ENCODE measurements around the gene IFI6. TPM values are rescaled to one million over a fixed set of nuclear protein-coding genes. Genes with fewer than 3 reads are reported as not detected.

Gene IFI6
- total and polyA plus RNA-seq, 2 of the 8 experiments (the other 6 are each of a cell fraction or from before 2014, with no cell fraction given) = 6.1 to 13.2 TPM

GRCh38 chr1:27647328-27647727 lies 24.7 kb downstream of the IFI6 start:
- POLR2A ChIA-PET (ENCODE audit: partially characterized antibody) = interaction anchor here (0.9 kb wide), 1 partner anchor 29 kb away, joined by 3 read pairs; no protein-coding TSS in a partner anchor
- H3K79me2 ChIP-seq (ENCODE audit: control insufficient read depth in 1 of 2, insufficient read depth in 2 of 2, low read length in 2 of 2) = no peaks in the 10 kb centered on the region
- no peak overlapping the region for H3K18ac ChIP-seq (ENCODE audit: extremely low read depth, low read length)
- no peaks in the 10 kb centered on the region for H4K20me1 ChIP-seq (replicated peaks in 1 of 2; ENCODE audit: control insufficient read depth in 1 of 2, insufficient read depth in 2 of 2, low read length in 2 of 2)
- H3K56ac ChIP-seq (replicated peaks; ENCODE audit: insufficient read length, low read depth, low read length) = no peak overlapping the region
- no peak overlapping the region for H3K9ac ChIP-seq (replicated peaks in 1 of 4; ENCODE audit: extremely low read depth in 1 of 4, low read depth in 3 of 4, low read length in 3 of 4)
- H3K27ac ChIP-seq (ENCODE audit: low read depth, low read length) = no peak overlapping the region
- no peaks in the 10 kb centered on the region for H3K27me3 ChIP-seq (replicated peaks in 1 of 4; ENCODE audit: control insufficient read depth in 3 of 4, extremely low read depth in 1 of 4, insufficient read depth in 3 of 4, low read length in 3 of 4)
- FAIRE-seq = no peak
- no peak overlapping the region for H4K91ac ChIP-seq (replicated peaks; ENCODE audit: insufficient read length, low read length)
- H2BK5ac ChIP-seq (ENCODE audit: low read depth, low read length) = no peak overlapping the region
- no peak overlapping the region for H3K14ac ChIP-seq (ENCODE audit: insufficient read length)
- no peaks in the 10 kb centered on the region for H3K79me1 ChIP-seq (ENCODE audit: low read depth, low read length)
- no peak overlapping the region for H3K4me3 ChIP-seq (ENCODE audit: extremely low read depth in 1 of 4, insufficient read depth in 2 of 4, low read depth in 3 of 4, low read length in 4 of 4)
- no peak overlapping the region for H4K5ac ChIP-seq (ENCODE audit: insufficient read length, low read depth, low read length)
- H2BK15ac ChIP-seq (ENCODE audit: low read length) = no peak overlapping the region
- no peak overlapping the region for H3K23ac ChIP-seq (ENCODE audit: insufficient read length)
- no peaks in the 10 kb centered on the region for H3K36me3 ChIP-seq (ENCODE audit: control insufficient read depth in 2 of 4, insufficient read depth in 4 of 4, low read length in 3 of 4)
- CTCF ChIA-PET (ENCODE audit: partially characterized antibody) = interaction anchor here (0.6 to 6.2 kb wide), 11 partner anchors 8 to 657 kb away, joined by 3 to 47 read pairs (median 4); partner anchors contain the start of gene AHDC1
- WGBS, 2 experiments (ENCODE audit: extremely low coverage in 1 of 2, insufficient coverage in 1 of 2, insufficient read length in 1 of 2, insufficient replicate concordance in 2 of 2, low coverage in 1 of 2, low lambda C conversion rate in 2 of 2, missing lambda C conversion rate in 1 of 2) = 94% methylated on average over 5 of the region's 5 CpGs; no CpG with 5 or more reads in 1 of the 2 experiments
- H2BK120ac ChIP-seq (replicated peaks; ENCODE audit: low read depth, low read length) = no peak overlapping the region
- H2AFZ ChIP-seq (ENCODE audit: low read length) = no peak overlapping the region
- H2BK20ac ChIP-seq (ENCODE audit: low read length) = no peak overlapping the region
- H3K9me3 ChIP-seq (ENCODE audit: insufficient read depth in 2 of 2, low read depth in 1 of 2, low read length in 1 of 2) = no peaks in the 10 kb centered on the region
- H3K23me2 ChIP-seq (ENCODE audit: low read depth, low read length) = no peaks in the 10 kb centered on the region
- peaks cover 8 to 13% (median 9%) of the 10 kb centered on the region in 4 experiments for H3K4me1 ChIP-seq (replicated peaks in 1 of 4; ENCODE audit: control insufficient read depth in 3 of 4, insufficient read depth in 4 of 4, low read length in 3 of 4)
- TF ChIP-seq JUND (IDR thresholded peaks at IDR 0.05; ENCODE audit: low read length) = no peak
- no peak for TF ChIP-seq JUN (IDR thresholded peaks at IDR 0.05; ENCODE audit: low read depth, low read length)
- TF ChIP-seq CTBP2 (IDR thresholded peaks at IDR 0.05; ENCODE audit: borderline replicate concordance, insufficient read depth, insufficient read length, low read length) = no peak
- TF ChIP-seq TEAD4 (IDR thresholded peaks at IDR 0.05; ENCODE audit: low read depth, low read length) = no peak
- TF ChIP-seq TBP (IDR thresholded peaks at IDR 0.05; ENCODE audit: low read depth, low read length) = no peak
- TF ChIP-seq KDM1A (IDR thresholded peaks at IDR 0.05; ENCODE audit: borderline replicate concordance, low read length) = 0 out of 2 replicates have a peak, but pooled peaks have one; percentile 32
- TF ChIP-seq GTF2F1 (IDR thresholded peaks at IDR 0.05; ENCODE audit: borderline replicate concordance, low read depth, low read length) = no peak
- H3K4ac ChIP-seq (replicated peaks; ENCODE audit: insufficient read length, low read depth, low read length) = no peak overlapping the region
- no peak for DNase-seq (ENCODE audit: low read depth in 1 of 2, low spot score in 2 of 2)
- H3K4me2 ChIP-seq (ENCODE audit: insufficient read depth in 1 of 2, low read depth in 2 of 2, low read length in 2 of 2) = no peak overlapping the region
- H2AK5ac ChIP-seq (ENCODE audit: low read depth, low read length) = no peak overlapping the region
- H2BK12ac ChIP-seq (ENCODE audit: low read depth, low read length) = no peak overlapping the region
- no peak overlapping the region for H4K8ac ChIP-seq (ENCODE audit: extremely low read depth, insufficient read depth, low read length)

All from H1 (cell line).